SH-SY5Y (cell line): ENCODE results near the gene ARFGEF2.

Source experiments
- GATA2 ChIP-seq: IDR thresholded peaks from 2 replicates; pipeline ENCODE4 v1.6.1; 2011; ENCODE audit warnings: mild to moderate bottlenecking, low read depth, low read length
- GATA3 ChIP-seq: IDR thresholded peaks from 2 replicates; pipeline ENCODE4 v1.6.1; 2011; ENCODE audit warnings: low read depth, mild to moderate bottlenecking, low read length, moderate library complexity

GRCh38 chr20:48898210-48898609 is 23.3 kb upstream of the ARFGEF2 start:
- TF ChIP-seq GATA3 (no peak), GATA2 (no peak)
